Muscle of leg (tissue), 11 donors: ENCODE measurements around the gene CDH4. TPM values are rescaled to one million over a fixed set of nuclear protein-coding genes. Genes with fewer than 3 reads are reported as not detected.
"Not testable (repeated sequence)": the region's sequence is repeated elsewhere in the genome, so short reads cannot be mapped to it uniquely, and the experiment has no call there.

Source experiments
- DNase-seq: peaks from one replicate; pipeline ENCODE4 v3.0.0; 2013
- H3K27ac ChIP-seq: one replicate; pipeline ENCODE4 v1.5.1; 2013; ENCODE audit warnings: mild to moderate bottlenecking, low read length, control low read depth
- H3K27me3 ChIP-seq: one replicate; pipeline ENCODE4 v1.6.1; 2013; ENCODE audit warnings: low read length; ENCODE audit not compliant: control insufficient read depth, insufficient read depth
- H3K36me3 ChIP-seq: one replicate; pipeline ENCODE4 v1.6.1; 2013; ENCODE audit warnings: low read length; ENCODE audit not compliant: control insufficient read depth, insufficient read depth
- H3K4me1 ChIP-seq: one replicate; pipeline ENCODE4 v1.6.1; 2013; ENCODE audit warnings: low read length; ENCODE audit not compliant: control insufficient read depth, insufficient read depth
- H3K4me3 ChIP-seq: one replicate; pipeline ENCODE4 v1.5.1; 2013; ENCODE audit warnings: low read length, control low read depth
- H3K9me3 ChIP-seq: replicated peaks from 2 replicates; pipeline ENCODE4 v1.6.1; 2013; ENCODE audit warnings: low read depth, low read length; ENCODE audit not compliant: control insufficient read depth
- WGBS: methylation state at CpG from one replicate; pipeline ENCODE4 v1.1.5; 2013; ENCODE audit warnings: missing lambda C conversion rate; ENCODE audit not compliant: insufficient coverage; 5-methylcytosine and 5-hydroxymethylcytosine counted together
- polyA plus RNA-seq, 8 donors: library from polyadenylated mRNA; unstranded; fragments of 120-200 nt; gene quantifications; one replicate each; pipeline versions ENCODE4 v1.2.1 to v1.2.3, GENCODE V29; 2013; ENCODE audit warnings: inconsistent platforms in 1 of 8, low replicate concordance in 1 of 8; ENCODE audit not compliant: insufficient read length in 8 of 8, insufficient read depth in 1 of 8
- total RNA-seq: library from RNA; stranded (reverse); fragments of 120-200 nt; gene quantifications from one replicate; pipeline ENCODE4 v1.2.4, GENCODE V29; 2013

The CDH4 gene
- total and polyA plus RNA-seq, 9 donors: 0.66 to 1.4 (median 1.2) TPM

DNA sequence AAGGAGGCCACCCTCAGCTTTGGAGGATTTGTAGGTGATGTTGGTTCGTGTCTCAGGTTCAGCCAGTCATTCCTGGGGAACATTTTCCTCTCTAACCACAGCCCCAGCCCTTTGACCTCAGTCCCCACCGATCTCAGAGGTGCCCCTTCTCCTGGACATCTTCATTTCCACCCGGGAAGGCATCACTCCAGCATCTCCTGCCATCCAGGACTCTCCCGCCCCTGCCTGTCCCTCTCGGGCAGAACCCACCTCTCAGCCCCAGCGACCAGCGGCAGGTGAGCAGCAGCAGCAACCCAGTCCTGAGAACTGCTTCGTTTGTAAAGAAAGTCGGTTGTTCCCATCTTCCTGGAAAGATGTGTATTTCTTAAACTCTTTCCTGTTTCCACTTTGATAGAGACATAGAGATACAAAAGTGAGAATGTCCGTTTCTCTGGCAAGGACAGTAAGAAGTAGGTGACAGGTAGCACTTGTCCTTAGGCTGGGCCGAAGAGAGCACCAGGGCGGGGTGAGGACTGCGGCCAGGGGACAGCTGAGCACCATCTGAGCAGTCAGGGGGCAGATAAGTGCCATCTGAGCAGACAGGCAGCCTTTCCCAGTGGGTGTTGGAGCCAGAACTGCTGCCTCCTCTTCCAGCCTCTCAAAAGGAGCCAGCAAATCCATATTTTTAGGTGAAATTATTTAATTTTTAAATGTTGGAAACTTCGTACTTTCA is 142.2 kb downstream of the CDH4 start:
- H3K27me3 ChIP-seq: no peaks in the 10 kb centered on the region
- WGBS: 87% methylated on average over 7 of the region's 14 CpGs
- DNase-seq: no peak

DNA sequence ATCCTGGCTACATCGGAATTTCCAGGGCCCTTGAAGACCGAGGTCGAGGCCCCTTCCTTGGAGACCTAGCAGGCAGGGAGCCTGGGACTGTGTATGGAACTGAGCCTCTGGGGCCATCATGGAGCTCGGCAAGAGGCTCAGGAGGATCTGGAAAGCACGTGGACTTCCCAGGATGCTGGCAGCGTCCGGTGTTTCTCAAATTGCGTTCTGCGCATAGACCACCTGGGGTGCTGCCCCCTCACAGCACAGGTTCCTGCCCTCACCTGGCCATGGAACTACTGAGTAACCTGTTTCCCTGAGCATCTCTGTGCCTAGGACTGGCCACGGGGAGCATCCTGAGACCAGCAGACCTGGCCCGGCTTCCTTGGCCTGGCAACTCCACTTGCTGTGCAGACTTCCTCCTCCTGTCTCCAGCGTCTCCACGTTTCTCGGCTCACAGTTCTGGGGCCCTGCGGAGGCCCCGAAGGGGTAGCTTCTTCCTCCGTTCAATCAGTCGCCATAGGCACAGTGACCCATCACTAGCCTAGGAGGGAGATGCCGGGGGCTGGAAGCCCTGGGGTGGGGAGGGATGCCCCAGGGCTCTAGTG is 144.3 kb downstream of the CDH4 start:
- WGBS: 78% methylated on average over 11 of the region's 19 CpGs
- DNase-seq: no peak
- Histone ChIP-seq H3K36me3 (no peaks in the 10 kb centered on the region), H3K27me3 (no peaks in the 10 kb centered on the region), H3K4me1 (no peaks in the 10 kb centered on the region), H3K4me3 (no peak overlapping the region), H3K9me3 (no peaks in the 10 kb centered on the region), H3K27ac (no peak overlapping the region)

More for the DNA sequence above, 142.2 kb downstream of the CDH4 start:
- Histone ChIP-seq H3K27ac (no peak overlapping the region), H3K36me3 (no peaks in the 10 kb centered on the region), H3K9me3 (no peaks in the 10 kb centered on the region), H3K4me1 (no peaks in the 10 kb centered on the region), H3K4me3 (no peak overlapping the region)

DNA sequence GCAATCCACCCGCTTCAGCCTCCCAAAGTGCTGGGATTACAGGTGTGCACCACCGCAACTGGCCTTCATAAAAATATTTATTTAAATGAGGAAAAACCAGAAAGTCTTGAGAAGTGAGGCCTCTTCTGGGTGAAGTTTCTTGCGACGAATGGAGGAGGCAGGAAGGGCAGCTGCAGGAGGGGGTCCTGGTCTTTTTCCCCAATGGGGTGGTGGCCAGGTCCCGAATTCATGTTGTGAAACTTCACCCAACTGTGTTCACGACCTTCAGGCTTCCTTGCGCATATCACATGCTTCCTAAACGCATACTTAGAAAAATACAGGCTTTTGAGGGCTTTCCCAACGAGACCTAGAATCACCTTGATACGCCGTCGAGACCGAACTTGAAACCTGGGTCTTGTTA is 145.1 kb downstream of the CDH4 start:
- H3K4me3 ChIP-seq: no peak overlapping the region
- WGBS: 83% methylated on average over 10 of the region's 13 CpGs
- DNase-seq: no peak
- H3K9me3 ChIP-seq: no peaks in the 10 kb centered on the region
- H3K4me1 ChIP-seq: no peaks in the 10 kb centered on the region
- H3K36me3 ChIP-seq: no peaks in the 10 kb centered on the region
- H3K27me3 ChIP-seq: no peaks in the 10 kb centered on the region
- no peak overlapping the region for H3K27ac ChIP-seq

DNA sequence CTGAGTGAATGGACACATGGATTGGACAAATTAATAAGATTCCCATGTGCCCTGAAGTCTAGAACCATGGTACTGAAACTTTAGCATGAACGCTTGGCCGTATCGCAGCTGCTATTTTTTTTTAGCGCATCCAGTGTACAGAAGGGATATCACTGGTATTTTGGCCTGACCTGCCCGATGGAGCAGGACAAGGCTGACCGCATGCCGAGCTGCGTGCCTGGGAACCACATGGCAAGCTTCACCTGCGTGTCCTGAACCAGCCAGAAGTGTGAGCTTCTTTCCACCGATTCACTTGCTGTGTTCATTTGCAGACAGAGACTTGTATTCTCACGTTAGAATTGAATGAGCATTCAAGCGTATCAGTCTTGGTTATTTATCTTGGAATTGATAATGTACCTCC is 145.7 kb downstream of the CDH4 start:
- WGBS: 93% methylated on average over 12 of the region's 12 CpGs
- Histone ChIP-seq H3K9me3 (no peaks in the 10 kb centered on the region), H3K4me3 (no peak overlapping the region), H3K27ac (no peak overlapping the region), H3K27me3 (no peaks in the 10 kb centered on the region), H3K36me3 (no peaks in the 10 kb centered on the region), H3K4me1 (no peaks in the 10 kb centered on the region)
- DNase-seq: no peak

DNA sequence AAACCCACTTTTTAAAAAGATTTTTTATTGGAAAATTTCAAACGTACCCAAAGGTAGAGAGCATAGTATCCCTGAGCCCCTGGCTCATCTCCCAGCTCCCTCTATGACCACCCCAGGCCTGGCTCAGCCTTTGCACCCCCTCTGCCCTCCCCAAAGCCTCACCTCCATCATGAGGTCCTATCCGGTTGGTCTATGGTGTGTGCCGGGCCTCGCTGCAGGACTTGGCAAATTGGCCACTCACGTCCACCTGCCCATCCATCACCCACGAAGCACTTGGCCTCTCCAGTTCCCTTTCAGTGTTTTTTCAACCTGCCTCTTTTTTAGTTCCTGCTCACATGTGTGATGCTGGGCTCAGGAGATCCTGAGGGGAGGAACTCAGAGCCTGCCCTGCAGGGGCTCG is 147.4 kb downstream of the CDH4 start:
- no peak overlapping the region for H3K4me3 ChIP-seq
- H3K27ac ChIP-seq: no peak overlapping the region
- no peaks in the 10 kb centered on the region for H3K4me1 ChIP-seq
- H3K9me3 ChIP-seq: no peaks in the 10 kb centered on the region
- DNase-seq: no peak
- no peaks in the 10 kb centered on the region for H3K36me3 ChIP-seq
- H3K27me3 ChIP-seq: no peaks in the 10 kb centered on the region
- 100% methylated on average over 5 of the region's 7 CpGs for WGBS

DNA sequence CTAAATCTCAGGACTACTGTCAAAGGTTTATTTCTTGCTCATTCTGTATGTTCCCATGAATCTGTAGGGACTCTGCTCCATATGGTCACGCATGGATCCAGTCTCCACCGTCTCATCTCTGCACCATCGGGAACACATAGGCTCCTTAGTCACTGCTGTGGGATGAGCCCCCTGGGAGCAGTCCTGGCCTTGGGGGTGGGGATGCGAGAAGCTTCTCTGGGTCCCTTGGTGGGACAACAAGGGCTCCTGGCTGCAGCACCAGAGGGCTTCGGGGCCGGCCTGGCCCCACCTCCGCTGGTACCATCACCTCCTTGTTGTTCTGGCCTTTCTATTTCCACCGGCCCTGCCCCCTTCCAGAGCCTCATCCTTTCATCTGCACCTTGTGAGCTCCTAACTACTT is 148.4 kb downstream of the CDH4 start:
- H3K27ac ChIP-seq: no peak overlapping the region
- no peaks in the 10 kb centered on the region for H3K36me3 ChIP-seq
- H3K27me3 ChIP-seq: no peaks in the 10 kb centered on the region
- 66% methylated on average over 5 of the region's 8 CpGs for WGBS
- no peak overlapping the region for H3K4me3 ChIP-seq
- no peaks in the 10 kb centered on the region for H3K9me3 ChIP-seq
- no peaks in the 10 kb centered on the region for H3K4me1 ChIP-seq
- no peak for DNase-seq

DNA sequence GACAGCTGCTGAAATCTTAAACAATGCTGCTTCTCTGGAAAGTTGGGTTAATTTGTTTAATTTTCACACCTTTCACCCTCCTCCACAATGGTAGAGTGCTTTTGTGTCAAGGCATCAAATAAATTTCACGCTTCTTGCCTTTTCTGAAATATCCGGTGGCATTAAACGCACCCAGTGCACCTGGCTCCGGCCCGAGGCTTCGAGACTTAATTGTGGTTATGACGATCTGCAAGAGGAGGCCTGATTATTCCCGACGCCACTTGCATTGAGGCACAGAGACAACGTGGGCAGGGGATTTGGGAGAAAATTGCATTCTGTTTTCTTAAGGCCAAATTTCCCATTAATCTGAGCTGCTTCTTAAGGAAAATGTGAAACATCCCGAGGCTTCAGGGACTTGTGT is 152.2 kb downstream of the CDH4 start:
- Histone ChIP-seq H3K36me3 (no peaks in the 10 kb centered on the region), H3K27me3 (no peaks in the 10 kb centered on the region), H3K4me1 (no peaks in the 10 kb centered on the region), H3K4me3 (no peak overlapping the region), H3K9me3 (no peaks in the 10 kb centered on the region), H3K27ac (no peak overlapping the region)
- 68% methylated on average over 10 of the region's 11 CpGs for WGBS
- no peak for DNase-seq

DNA sequence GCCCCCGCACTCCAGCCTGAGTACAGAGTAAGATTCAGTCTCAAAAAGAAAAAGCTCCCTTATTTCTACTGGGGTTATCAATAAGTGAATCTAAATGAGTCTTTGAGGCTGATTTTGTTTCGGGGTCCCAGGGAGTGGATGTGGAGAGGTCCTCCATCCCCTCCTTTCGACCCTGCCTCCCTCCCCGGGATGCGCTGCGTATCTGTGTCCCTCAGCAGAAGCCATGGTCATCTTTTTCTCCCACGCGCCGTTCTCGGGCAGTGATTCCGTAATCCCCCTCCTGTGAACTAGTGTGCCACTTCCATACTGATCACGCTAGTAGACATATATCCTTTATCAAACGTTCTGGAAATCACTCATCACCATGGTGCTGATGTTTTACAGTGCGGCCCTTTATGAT is 152.9 kb downstream of the CDH4 start:
- no peaks in the 10 kb centered on the region for H3K36me3 ChIP-seq
- no peaks in the 10 kb centered on the region for H3K4me1 ChIP-seq
- H3K27ac ChIP-seq: no peak overlapping the region
- H3K4me3 ChIP-seq: no peak overlapping the region
- no peaks in the 10 kb centered on the region for H3K9me3 ChIP-seq
- no peak for DNase-seq
- WGBS: 96% methylated on average over 10 of the region's 14 CpGs
- H3K27me3 ChIP-seq: no peaks in the 10 kb centered on the region

DNA sequence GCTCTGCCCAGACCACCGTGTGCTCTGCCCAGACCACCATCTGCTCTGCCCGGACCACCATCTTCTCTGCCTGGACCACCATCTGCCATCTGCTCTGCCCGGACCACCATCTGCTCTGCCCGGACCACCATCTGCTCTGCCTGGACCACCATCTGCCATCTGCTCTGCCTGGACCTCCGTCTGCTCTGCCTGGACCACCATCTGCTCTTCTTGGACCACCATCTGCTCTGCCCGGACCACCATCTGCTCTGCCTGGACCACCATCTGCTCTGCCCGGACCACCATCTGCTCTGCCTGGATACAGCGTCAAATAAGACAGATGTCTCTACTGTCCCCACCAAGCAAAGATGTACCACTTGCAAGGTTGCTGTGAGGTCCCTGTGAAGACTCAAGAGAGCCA is 154.7 kb downstream of the CDH4 start:
- not testable (repeated sequence) for DNase-seq, H3K36me3 ChIP-seq
- WGBS: 86% methylated on average over 8 of the region's 8 CpGs

DNA sequence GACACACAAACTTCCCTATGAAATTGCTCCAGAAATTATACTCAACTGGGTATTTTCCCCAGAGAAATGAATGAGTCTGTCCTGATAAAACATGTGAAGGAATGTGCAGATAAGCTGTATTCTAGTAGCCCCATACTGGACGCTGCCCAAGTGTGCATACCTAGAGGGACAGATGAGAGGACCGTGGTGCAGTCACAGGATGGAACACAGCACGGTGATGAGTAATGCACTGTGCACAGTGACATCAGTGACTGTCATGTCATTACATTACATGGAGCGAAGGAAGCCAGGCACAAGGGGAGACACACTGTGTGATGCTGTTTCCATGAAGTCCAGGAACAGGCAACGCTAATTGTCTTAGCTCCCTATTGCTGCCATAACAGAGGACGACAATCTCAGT is 155.5 kb downstream of the CDH4 start:
- H3K27ac ChIP-seq: no peak overlapping the region
- no peaks in the 10 kb centered on the region for H3K9me3 ChIP-seq
- H3K36me3 ChIP-seq: no peaks in the 10 kb centered on the region
- no peak overlapping the region for H3K4me3 ChIP-seq
- 73% methylated on average over 6 of the region's 6 CpGs for WGBS
- DNase-seq: no peak
- no peaks in the 10 kb centered on the region for H3K27me3 ChIP-seq
- no peaks in the 10 kb centered on the region for H3K4me1 ChIP-seq

More for the DNA sequence above, 154.7 kb downstream of the CDH4 start:
- not testable (repeated sequence) for H3K27me3 ChIP-seq, H3K27ac ChIP-seq, H3K9me3 ChIP-seq, H3K4me3 ChIP-seq, H3K4me1 ChIP-seq
